HepG2 (cell line): ENCODE measurements around the gene ZG16. TPM values are rescaled to one million over a fixed set of nuclear protein-coding genes. Genes with fewer than 3 reads are reported as not detected.

Source experiments
- ATAC-seq: fragments of 200-7000 bp; cut with Tn5 transposase; 3 replicates; pipeline ENCODE4 v1.9.1; 2020; ENCODE audit warnings: mild to moderate bottlenecking, moderate library complexity
- BruUV-seq: library from RNA; stranded (reverse); fragments of 400-500 nt; replicated peaks from 2 replicates; lab custom pipeline; 2021; lab: Mats Ljungman, UMichigan
- CTCF ChIA-PET: fragments of 300-600 bp; formaldehyde crosslinking; extraction: SDS; loops from one replicate; lab custom pipeline; 2021; ENCODE audit warnings: low total read pairs, inconsistent platforms, low intra/inter-chr PET ratio; lab: Yijun Ruan, JAX
- POLR2A ChIA-PET: fragments of 350-600 bp; sonication (Branson Sonifier 250); formaldehyde crosslinking; loops from one replicate; lab custom pipeline; 2020; ENCODE audit warnings: antibody characterized with exemption, inconsistent platforms; lab: Yijun Ruan, JAX
- DNase-seq: peaks from one replicate; pipeline ENCODE4 v3.0.0-alpha.2; 2015; ENCODE audit warnings: low spot score
- FAIRE-seq: peaks from 3 replicates; lab custom pipeline; 2011; peaks lifted over from hg19 to GRCh38; lab: Jason Lieb, UNC
- H2AFZ ChIP-seq: one replicate; pipeline ENCODE4 v1.6.1; 2011; ENCODE audit warnings: low read length, inconsistent platforms
- H3K27ac ChIP-seq: fragments of 300-600 bp; 3 replicates; pipeline ENCODE4 v1.8.0; 2011; ENCODE audit warnings: mixed run types, mild to moderate bottlenecking, mixed read lengths, low read length, inconsistent platforms; ENCODE audit not compliant: insufficient read depth; ENCODE audit errors: extremely low read length
- H3K27me3 ChIP-seq, 2 experiments: fragments of 200-600 bp in 1 of 2; 2 replicates in 1 of 2; 3 replicates in 1 of 2; pipeline versions ENCODE4 v1.6.0 to v1.8.0; 2011; ENCODE audit warnings: low read length in 2 of 2, mild to moderate bottlenecking in 2 of 2, moderate library complexity in 2 of 2, inconsistent platforms in 1 of 2; ENCODE audit not compliant: insufficient read depth in 2 of 2, control insufficient read depth in 1 of 2
- H3K36me3 ChIP-seq, 2 experiments: fragments of 200-600 bp in 1 of 2; replicated peaks in 1 of 2; 2 replicates in 1 of 2; 3 replicates in 1 of 2; pipeline versions ENCODE4 v1.5.1 to v1.8.0; 2011; ENCODE audit warnings: low read length in 2 of 2, inconsistent platforms in 1 of 2; ENCODE audit not compliant: insufficient read depth in 2 of 2, control insufficient read depth in 1 of 2
- H3K4me1 ChIP-seq: 2 replicates; pipeline ENCODE4 v1.5.1; 2012; ENCODE audit warnings: low read length, inconsistent platforms; ENCODE audit not compliant: insufficient read depth
- H3K4me2 ChIP-seq: 2 replicates; pipeline ENCODE4 v1.6.0; 2011; ENCODE audit warnings: low read depth, low read length, inconsistent platforms
- H3K4me3 ChIP-seq, 3 experiments: fragments of 200-600 bp in 1 of 3; sonication (generic), shearing (Covaris generic) in 1 of 3; replicated peaks in 1 of 3; 2 replicates each; pipeline ENCODE4 v1.5.1; 2011 to 2016; ENCODE audit warnings: low read length in 3 of 3, inconsistent platforms in 2 of 3, low read depth in 2 of 3, mild to moderate bottlenecking in 2 of 3, control low read depth in 1 of 3, mixed read lengths in 1 of 3; ENCODE audit not compliant: insufficient read depth in 1 of 3
- H3K79me2 ChIP-seq: one replicate; pipeline ENCODE4 v1.6.1; 2011; ENCODE audit warnings: low read length, inconsistent platforms; ENCODE audit not compliant: insufficient read depth
- H3K9ac ChIP-seq: 2 replicates; pipeline ENCODE4 v1.6.0; 2011; ENCODE audit warnings: mild to moderate bottlenecking, low read depth, low read length, inconsistent platforms; ENCODE audit not compliant: insufficient read depth
- H3K9me3 ChIP-seq: 2 replicates; pipeline ENCODE4 v1.5.1; 2012; ENCODE audit warnings: mild to moderate bottlenecking, low read length
- H4K20me1 ChIP-seq: 2 replicates; pipeline ENCODE4 v1.6.0; 2011; ENCODE audit warnings: inconsistent platforms, mild to moderate bottlenecking, low read length, moderate library complexity; ENCODE audit not compliant: insufficient read depth
- BATF2 ChIP-seq: sonication (generic); formaldehyde crosslinking; IDR thresholded peaks from 2 replicates; pipeline ENCODE4 v1.8.0; 2022; ENCODE audit warnings: mild to moderate bottlenecking, missing genetic modification reagents, moderate library complexity
- CEBPG ChIP-seq: IDR thresholded peaks from 2 replicates; pipeline ENCODE4 v1.6.1; 2016
- CREBL2 ChIP-seq: sonication (generic); formaldehyde crosslinking; IDR thresholded peaks from 2 replicates; pipeline ENCODE4 v1.8.1; 2023; ENCODE audit warnings: missing genetic modification reagents, mild to moderate bottlenecking, borderline replicate concordance
- FOXA1 ChIP-seq, 2 experiments: fragments of 450-650 bp in 1 of 2; sonication (generic) in 1 of 2; formaldehyde crosslinking in 1 of 2; IDR thresholded peaks; 2 replicates each; pipeline versions ENCODE4 v1.4.0 to v1.6.1; 2016 to 2020; ENCODE audit warnings: missing genetic modification reagents in 1 of 2
- FOXP4 ChIP-seq: sonication (generic); formaldehyde crosslinking; IDR thresholded peaks from 2 replicates; pipeline ENCODE4 v1.4.0; 2020; ENCODE audit warnings: missing genetic modification reagents
- HNF1A ChIP-seq, 2 experiments: sonication (generic) in 1 of 2; formaldehyde crosslinking in 1 of 2; IDR thresholded peaks; 2 replicates each; pipeline versions ENCODE4 v1.4.0 to v1.6.1; 2016 to 2020; ENCODE audit warnings: borderline replicate concordance in 1 of 2, low read depth in 1 of 2, mild to moderate bottlenecking in 1 of 2, missing genetic modification reagents in 1 of 2
- HNRNPH1 ChIP-seq: fragments of 200-400 bp; formaldehyde crosslinking; optimal IDR thresholded peaks from 2 replicates; pipeline ENCODE3; 2017; ENCODE audit warnings: mild to moderate bottlenecking, low read depth, low read length
- HOXD1 ChIP-seq: sonication (generic); formaldehyde crosslinking; IDR thresholded peaks from 2 replicates; pipeline ENCODE4 v1.5.0; 2020; ENCODE audit warnings: missing genetic modification reagents
- JARID2 ChIP-seq: sonication (generic); formaldehyde crosslinking; IDR thresholded peaks from 2 replicates; pipeline ENCODE4 v1.8.1; 2023; ENCODE audit warnings: missing genetic modification reagents, inconsistent platforms; ENCODE audit not compliant: insufficient replicate concordance
- ZFX ChIP-seq: sonication (generic); formaldehyde crosslinking; IDR thresholded peaks from 2 replicates; pipeline ENCODE4 v1.4.0; 2020; ENCODE audit warnings: mild to moderate bottlenecking, low read depth, missing genetic modification reagents, moderate library complexity
- ZNF264 ChIP-seq: sonication (generic); formaldehyde crosslinking; IDR thresholded peaks from 2 replicates; pipeline ENCODE4 v1.4.0; 2020; ENCODE audit warnings: missing genetic modification reagents
- ZNF496 ChIP-seq: sonication (generic); formaldehyde crosslinking; IDR thresholded peaks from 2 replicates; pipeline ENCODE4 v1.8.1; 2023; ENCODE audit warnings: mild to moderate bottlenecking, moderate library complexity, missing genetic modification reagents; ENCODE audit not compliant: insufficient replicate concordance
- ZNF503 ChIP-seq: sonication (generic); formaldehyde crosslinking; IDR thresholded peaks from 2 replicates; pipeline ENCODE4 v1.4.0; 2020; ENCODE audit warnings: missing genetic modification reagents
- ZNF773 ChIP-seq: sonication (generic); formaldehyde crosslinking; IDR thresholded peaks from 2 replicates; pipeline ENCODE4 v1.4.0; 2020; ENCODE audit warnings: missing genetic modification reagents, borderline replicate concordance
- WGBS: methylation state at CpG from one replicate; pipeline ENCODE4 v1.1.6; 2017; ENCODE audit warnings: low lambda C conversion rate; 5-methylcytosine and 5-hydroxymethylcytosine counted together
- in situ Hi-C: cut with HindIII; loops from 2 replicates; pipeline ENCODE4 v1.10.0; 2017; ENCODE audit warnings: low pct_unique_long_range_greater_than_20kb; ENCODE audit not compliant: extremely low pct_ligation_motif_present
- intact Hi-C: fragments of 100-400 bp; cut with micrococcal nuclease; formaldehyde crosslinking; loops from one replicate; pipeline ENCODE4 v1.10.0; 2022; ENCODE audit not compliant: unreplicated experiment
- polyA plus RNA-seq, 8 experiments: library from polyadenylated mRNA; depleted of rRNA in 3 of 8; stranded (reverse) in 7 of 8; unstranded in 1 of 8; fragments of >200 nt; fragmentation: Illumina TruSeq in 4 of 8; extraction: Trizol in 4 of 8; gene quantifications; 2 replicates each; pipeline versions ENCODE4 v1.2.1 to v1.2.3, GENCODE V29; 2011 to 2016; ENCODE audit warnings: low read depth in 4 of 8, missing spikeins in 1 of 8, mixed read lengths in 1 of 8; ENCODE audit not compliant: insufficient read depth in 1 of 8
- total RNA-seq, 5 experiments: library from RNA; depleted of rRNA; stranded (reverse); fragments of >200 nt; fragmentation: Illumina TruSeq; extraction: Trizol; gene quantifications; 2 replicates each; pipeline ENCODE4 v1.2.3, GENCODE V29; 2016; ENCODE audit warnings: low read depth in 1 of 5

ZG16 gene
- total and polyA plus RNA-seq, 2 of the 13 experiments (the other 11 are each of a cell fraction or from before 2014, with no cell fraction given): 0.04 to 0.07 TPM

GRCh38 chr16:29831490-29831889 lies 53.4 kb downstream of the ZG16 start:
- 90% methylated on average over 2 of the region's 2 CpGs for WGBS

More at GRCh38 chr16:29831490-29831889, 53.4 kb downstream of the ZG16 start:
- FAIRE-seq (no peak), ATAC-seq (no peak), DNase-seq (no peak)
- ChIA-PET CTCF (no interaction called here), POLR2A (no interaction called here)
- Histone ChIP-seq H4K20me1 (no peaks in the 10 kb centered on the region), H3K4me3 (no peak overlapping the region), H3K9ac (no peak overlapping the region), H3K9me3 (no peaks in the 10 kb centered on the region), H3K27ac (no peak overlapping the region), H3K4me2 (no peak overlapping the region), H3K4me1 (peaks cover 42% of the 10 kb centered on the region), H3K36me3 (peaks cover 4 to 8% of the 10 kb centered on the region in 2 experiments; a peak in 3 of 5 replicates), H3K27me3 (no peaks in the 10 kb centered on the region), H3K79me2 (no peaks in the 10 kb centered on the region), H2AFZ (no peak overlapping the region)
- intact Hi-C loops: no loop called here
- in situ Hi-C loops: no loop called here
- no peak for TF ChIP-seq HOXD1 (CRISPR knock-in tag)
- no peak for TF ChIP-seq BATF2 (CRISPR knock-in tag)
- TF ChIP-seq ZFX (CRISPR knock-in tag): no peak
- no peak for TF ChIP-seq ZNF264 (CRISPR knock-in tag)
- TF ChIP-seq CREBL2 (CRISPR knock-in tag): no peak
- TF ChIP-seq CEBPG (CRISPR knock-in tag): no peak
- no peak for TF ChIP-seq ZNF773 (CRISPR knock-in tag)
- TF ChIP-seq HNF1A (IDR thresholded peaks at IDR 0.05; ENCODE audit: low read depth): no peak
- TF ChIP-seq HNF1A (CRISPR knock-in tag; IDR thresholded peaks at IDR 0.05; ENCODE audit: borderline replicate concordance): no peak
- TF ChIP-seq HNRNPH1: no peak
- no peak for TF ChIP-seq ZNF503 (CRISPR knock-in tag)
- no peak for TF ChIP-seq FOXA1 (IDR thresholded peaks at IDR 0.05)
- TF ChIP-seq FOXA1 (CRISPR knock-in tag; IDR thresholded peaks at IDR 0.05): no peak
- no peak for TF ChIP-seq ZNF496
- no peak for TF ChIP-seq JARID2 (CRISPR knock-in tag)
- no peak for TF ChIP-seq FOXP4
- no TSS peak for BruUV-seq
